ENCODE data around the gene RPE. TPM values are rescaled to one million over a fixed set of nuclear protein-coding genes. Genes with fewer than 3 reads are reported as not detected.

RPE gene
- total RNA-seq, 5 donors from 2014 or later (not counting 1 experiment from before 2014, with no cell fraction given), result 17.9 to 36.7 (median 33.2) TPM

- ATAC-seq (replicated peaks in 1 of 4) (no peak), DNase-seq (no peak)
- H3K27me3 ChIP-seq (replicated peaks in 1 of 2; ENCODE audit: control insufficient read depth in 2 of 2, extremely low read depth in 1 of 2, insufficient read depth in 2 of 2, low read length in 1 of 2), result no peaks in the 10 kb centered on the region
- Mint-ChIP-seq H3K9me3 (peaks cover 9 to 26% (median 20%) of the 10 kb centered on the region in 3 donors), H3K4me3 (no peak overlapping the region), H3K27me3 (no peaks in the 10 kb centered on the region), H3K27ac (no peak overlapping the region), H3K4me1 (no peaks in the 10 kb centered on the region), H3K36me3 (peaks cover 50% of the 10 kb centered on the region)
- no CpG with 5 or more reads among the region's 1 CpG for WGBS (ENCODE audit: insufficient coverage)
- POLR2A ChIA-PET, result no interaction called here
- H3K36me3 ChIP-seq (ENCODE audit: control insufficient read depth in 2 of 2, extremely low read depth in 1 of 2, insufficient read depth in 1 of 2, low read length in 1 of 2), result no peaks in the 10 kb centered on the region
- H3K27ac ChIP-seq (ENCODE audit: low read length), result no peak overlapping the region
- H3K4me3 ChIP-seq (ENCODE audit: control insufficient read depth in 1 of 2, extremely low read depth in 1 of 2, low read length in 1 of 2), result no peak overlapping the region
- CTCF ChIA-PET, result no interaction called here
- no peaks in the 10 kb centered on the region for H3K9me3 ChIP-seq
- no peaks in the 10 kb centered on the region for H3K4me1 ChIP-seq (ENCODE audit: control insufficient read depth in 1 of 2, extremely low read depth in 1 of 2, insufficient read depth in 2 of 2, low read length in 2 of 2)
Observed at GRCh38 chr2:210050885-210051284, 48.4 kb downstream of the RPE start.

GRCh38 chr2:210054696-210055095 lies 52.3 kb downstream of the RPE start:
- no peak overlapping the region for H3K27ac Mint-ChIP-seq
- ChIA-PET CTCF (interaction anchor here in 1 of 2 donors (0.7 kb wide), 1 partner anchor 89 kb away, joined by 3 read pairs; no protein-coding TSS in a partner anchor), POLR2A (no interaction called here)
- no CpG with 5 or more reads among the region's 1 CpG for WGBS (ENCODE audit: insufficient coverage)
- H3K9me3 ChIP-seq, result no peaks in the 10 kb centered on the region
- H3K36me3 Mint-ChIP-seq, result peaks cover 28% of the 10 kb centered on the region
- H3K27ac ChIP-seq (ENCODE audit: low read length), result no peak overlapping the region
- no peaks in the 10 kb centered on the region for H3K4me1 ChIP-seq (ENCODE audit: control insufficient read depth in 1 of 2, extremely low read depth in 1 of 2, insufficient read depth in 2 of 2, low read length in 2 of 2)
- no peaks in the 10 kb centered on the region for H3K36me3 ChIP-seq (ENCODE audit: control insufficient read depth in 2 of 2, extremely low read depth in 1 of 2, insufficient read depth in 1 of 2, low read length in 1 of 2)
- ATAC-seq (replicated peaks in 1 of 4) (no peak), DNase-seq (no peak)
- peaks cover 9 to 27% (median 21%) of the 10 kb centered on the region in 3 donors for H3K9me3 Mint-ChIP-seq
- no peaks in the 10 kb centered on the region for H3K27me3 Mint-ChIP-seq
- peaks cover 0 to 3% of the 10 kb centered on the region in 2 experiments for H3K27me3 ChIP-seq (replicated peaks in 1 of 2; ENCODE audit: control insufficient read depth in 2 of 2, extremely low read depth in 1 of 2, insufficient read depth in 2 of 2, low read length in 1 of 2)
- no peak overlapping the region for H3K4me3 Mint-ChIP-seq
- no peak overlapping the region for H3K4me3 ChIP-seq (ENCODE audit: control insufficient read depth in 1 of 2, extremely low read depth in 1 of 2, low read length in 1 of 2)
- H3K4me1 Mint-ChIP-seq, result no peaks in the 10 kb centered on the region

GRCh38 chr2:210055825-210056224 lies 53.4 kb downstream of the RPE start:
- POLR2A ChIA-PET, result no interaction called here
- 94% methylated on average over 2 of the region's 3 CpGs for WGBS (ENCODE audit: insufficient coverage)

GRCh38 chr2:210063306-210063705 lies 60.9 kb downstream of the RPE start:
- ChIA-PET CTCF (no interaction called here), POLR2A (no interaction called here)
- no peak for ATAC-seq (replicated peaks in 1 of 4)
- Mint-ChIP-seq H3K27ac (no peak overlapping the region), H3K4me3 (no peak overlapping the region), H3K9me3 (peaks cover 0 to 3% (median 2%) of the 10 kb centered on the region in 3 donors), H3K27me3 (no peaks in the 10 kb centered on the region), H3K36me3 (peaks cover 1% of the 10 kb centered on the region), H3K4me1 (no peaks in the 10 kb centered on the region)
- DNase-seq, result no peak
- Histone ChIP-seq H3K4me1 (ENCODE audit: control insufficient read depth in 1 of 2, extremely low read depth in 1 of 2, insufficient read depth in 2 of 2, low read length in 2 of 2) (no peaks in the 10 kb centered on the region), H3K9me3 (no peaks in the 10 kb centered on the region), H3K4me3 (ENCODE audit: control insufficient read depth in 1 of 2, extremely low read depth in 1 of 2, low read length in 1 of 2) (no peak overlapping the region), H3K27ac (ENCODE audit: low read length) (no peak overlapping the region), H3K27me3 (replicated peaks in 1 of 2; ENCODE audit: control insufficient read depth in 2 of 2, extremely low read depth in 1 of 2, insufficient read depth in 2 of 2, low read length in 1 of 2) (peaks cover 0 to 3% of the 10 kb centered on the region in 2 experiments), H3K36me3 (ENCODE audit: control insufficient read depth in 2 of 2, extremely low read depth in 1 of 2, insufficient read depth in 1 of 2, low read length in 1 of 2) (no peaks in the 10 kb centered on the region)
- 100% methylated on average over 2 of the region's 2 CpGs for WGBS (ENCODE audit: insufficient coverage)

More at GRCh38 chr2:210055825-210056224, 53.4 kb downstream of the RPE start:
- no peak for DNase-seq
- Mint-ChIP-seq H3K27me3 (no peaks in the 10 kb centered on the region), H3K9me3 (peaks cover 9 to 27% (median 21%) of the 10 kb centered on the region in 3 donors), H3K27ac (no peak overlapping the region), H3K36me3 (peaks cover 28% of the 10 kb centered on the region), H3K4me1 (no peaks in the 10 kb centered on the region), H3K4me3 (no peak overlapping the region)
- Histone ChIP-seq H3K4me3 (ENCODE audit: control insufficient read depth in 1 of 2, extremely low read depth in 1 of 2, low read length in 1 of 2) (no peak overlapping the region), H3K27ac (ENCODE audit: low read length) (no peak overlapping the region), H3K4me1 (ENCODE audit: control insufficient read depth in 1 of 2, extremely low read depth in 1 of 2, insufficient read depth in 2 of 2, low read length in 2 of 2) (no peaks in the 10 kb centered on the region), H3K9me3 (no peaks in the 10 kb centered on the region), H3K27me3 (replicated peaks in 1 of 2; ENCODE audit: control insufficient read depth in 2 of 2, extremely low read depth in 1 of 2, insufficient read depth in 2 of 2, low read length in 1 of 2) (peaks cover 0 to 3% of the 10 kb centered on the region in 2 experiments), H3K36me3 (ENCODE audit: control insufficient read depth in 2 of 2, extremely low read depth in 1 of 2, insufficient read depth in 1 of 2, low read length in 1 of 2) (no peaks in the 10 kb centered on the region)
- CTCF ChIA-PET, result interaction anchor here in 1 of 2 donors (1.3 kb wide), 1 partner anchor 18 kb away, joined by 4 read pairs; no protein-coding TSS in a partner anchor
- ATAC-seq (replicated peaks in 1 of 4), result no peak

Other genes starting within 250 kb of the RPE start
- under 1 TPM in 1 of 5 donors, not detected in 4; 0.09 TPM for gene UNC80, start 230.8 kb upstream of the RPE start, total RNA-seq
- 10 to 100 TPM in 3 of 5 donors, 1 to 10 TPM in 2; 5.1 to 16.0 (median 12.0) TPM for gene KANSL1L, start 168.8 kb downstream of the RPE start, total RNA-seq
- not detected for gene ACADL, start 222.8 kb downstream of the RPE start, total RNA-seq